GM23338 (cell line): ENCODE data around the gene OLFM1.

Experiments used
- CREB1 ChIP-seq: fragments of 250-450 bp; sonication (Bioruptor Pico); IDR thresholded peaks from 2 replicates; pipeline ENCODE4 v1.5.0; 2020; ENCODE audit warnings: low read depth, mild to moderate bottlenecking, moderate library complexity
- EZH2 ChIP-seq: fragments of 200-600 bp; sonication (generic); IDR thresholded peaks from one replicate; pipeline ENCODE4 v1.8.0; 2017; ENCODE audit warnings: antibody characterized with exemption, mild to moderate bottlenecking, low read depth; ENCODE audit not compliant: unreplicated experiment
- EZH2phosphoT487 ChIP-seq: fragments of 200-600 bp; sonication (generic); IDR thresholded peaks from one replicate; pipeline ENCODE4 v1.8.1; 2018; ENCODE audit warnings: antibody characterized with exemption; ENCODE audit not compliant: unreplicated experiment
- JUNB ChIP-seq: IDR thresholded peaks from one replicate; pipeline ENCODE4 v1.6.1; 2016; ENCODE audit warnings: antibody characterized with exemption; ENCODE audit not compliant: unreplicated experiment
- POLR2AphosphoS5 ChIP-seq: IDR thresholded peaks from 2 replicates; pipeline ENCODE4 v1.6.1; 2016; ENCODE audit warnings: antibody characterized with exemption, low read depth
- STAT1 ChIP-seq: IDR thresholded peaks from one replicate; pipeline ENCODE4 v1.6.1; 2016; ENCODE audit warnings: antibody characterized with exemption; ENCODE audit not compliant: unreplicated experiment
- ZNF114 ChIP-seq: fragments of 250-450 bp; sonication (Bioruptor Pico); IDR thresholded peaks from 2 replicates; pipeline ENCODE4 v1.5.0; 2020; ENCODE audit warnings: mild to moderate bottlenecking, moderate library complexity
- TF ChIP-seq, protein P1 (sequence below), 2 experiments: fragments of 200-600 bp in 1 of 2; sonication (generic) in 1 of 2; conservative IDR thresholded peaks; 2 replicates each; pipeline versions ENCODE4 v1.5.1 to v1.6.1; 2016 to 2017; ENCODE audit warnings: antibody characterized with exemption in 2 of 2, low read depth in 2 of 2, mild to moderate bottlenecking in 2 of 2, moderate library complexity in 1 of 2
- TF ChIP-seq, protein P2 (sequence below): IDR thresholded peaks from one replicate; pipeline ENCODE4 v1.6.1; 2018; ENCODE audit warnings: antibody characterized with exemption; ENCODE audit not compliant: unreplicated experiment
- TF ChIP-seq, protein P3 (sequence below): IDR thresholded peaks from 2 replicates; pipeline ENCODE4 v1.6.1; 2016; ENCODE audit warnings: antibody characterized with exemption

DNA sequence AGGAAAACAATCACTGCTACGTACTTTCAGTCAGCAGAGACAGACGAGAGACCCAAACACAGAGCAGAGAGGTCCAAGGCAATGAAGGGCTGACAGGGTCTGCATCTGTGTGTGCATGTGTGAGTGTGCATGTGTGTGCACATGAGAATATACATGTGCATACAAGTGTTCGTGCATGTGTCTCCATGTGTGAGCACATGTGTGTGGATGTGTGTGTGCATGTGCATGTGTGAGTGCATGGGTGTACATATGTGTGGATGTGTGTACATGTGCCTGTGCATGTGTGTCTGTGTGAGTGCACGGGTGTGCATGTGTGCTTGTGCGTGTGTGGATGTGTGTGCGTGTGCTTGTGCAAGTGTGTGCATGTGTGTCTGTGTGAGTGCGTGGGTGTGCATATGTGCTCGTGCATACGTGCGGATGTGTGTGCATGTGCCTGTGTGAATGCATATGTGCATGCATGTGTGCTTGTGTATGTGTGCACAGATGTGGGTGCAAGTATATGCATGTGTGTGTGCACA, 82.3 kb downstream of the OLFM1 start:
- TF ChIP-seq, protein P1, sequence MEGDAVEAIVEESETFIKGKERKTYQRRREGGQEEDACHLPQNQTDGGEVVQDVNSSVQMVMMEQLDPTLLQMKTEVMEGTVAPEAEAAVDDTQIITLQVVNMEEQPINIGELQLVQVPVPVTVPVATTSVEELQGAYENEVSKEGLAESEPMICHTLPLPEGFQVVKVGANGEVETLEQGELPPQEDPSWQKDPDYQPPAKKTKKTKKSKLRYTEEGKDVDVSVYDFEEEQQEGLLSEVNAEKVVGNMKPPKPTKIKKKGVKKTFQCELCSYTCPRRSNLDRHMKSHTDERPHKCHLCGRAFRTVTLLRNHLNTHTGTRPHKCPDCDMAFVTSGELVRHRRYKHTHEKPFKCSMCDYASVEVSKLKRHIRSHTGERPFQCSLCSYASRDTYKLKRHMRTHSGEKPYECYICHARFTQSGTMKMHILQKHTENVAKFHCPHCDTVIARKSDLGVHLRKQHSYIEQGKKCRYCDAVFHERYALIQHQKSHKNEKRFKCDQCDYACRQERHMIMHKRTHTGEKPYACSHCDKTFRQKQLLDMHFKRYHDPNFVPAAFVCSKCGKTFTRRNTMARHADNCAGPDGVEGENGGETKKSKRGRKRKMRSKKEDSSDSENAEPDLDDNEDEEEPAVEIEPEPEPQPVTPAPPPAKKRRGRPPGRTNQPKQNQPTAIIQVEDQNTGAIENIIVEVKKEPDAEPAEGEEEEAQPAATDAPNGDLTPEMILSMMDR (conservative IDR thresholded peaks at IDR 0.05; ENCODE audit: low read depth in 2 of 2), result no peak
- TF ChIP-seq EZH2 (no peak), POLR2AphosphoS5 (no peak), EZH2phosphoT487 (no peak), CREB1 (CRISPR knock-in tag) (no peak), JUNB (no peak), ZNF114 (CRISPR knock-in tag) (no peak), STAT1 (no peak)
- TF ChIP-seq, protein P2, sequence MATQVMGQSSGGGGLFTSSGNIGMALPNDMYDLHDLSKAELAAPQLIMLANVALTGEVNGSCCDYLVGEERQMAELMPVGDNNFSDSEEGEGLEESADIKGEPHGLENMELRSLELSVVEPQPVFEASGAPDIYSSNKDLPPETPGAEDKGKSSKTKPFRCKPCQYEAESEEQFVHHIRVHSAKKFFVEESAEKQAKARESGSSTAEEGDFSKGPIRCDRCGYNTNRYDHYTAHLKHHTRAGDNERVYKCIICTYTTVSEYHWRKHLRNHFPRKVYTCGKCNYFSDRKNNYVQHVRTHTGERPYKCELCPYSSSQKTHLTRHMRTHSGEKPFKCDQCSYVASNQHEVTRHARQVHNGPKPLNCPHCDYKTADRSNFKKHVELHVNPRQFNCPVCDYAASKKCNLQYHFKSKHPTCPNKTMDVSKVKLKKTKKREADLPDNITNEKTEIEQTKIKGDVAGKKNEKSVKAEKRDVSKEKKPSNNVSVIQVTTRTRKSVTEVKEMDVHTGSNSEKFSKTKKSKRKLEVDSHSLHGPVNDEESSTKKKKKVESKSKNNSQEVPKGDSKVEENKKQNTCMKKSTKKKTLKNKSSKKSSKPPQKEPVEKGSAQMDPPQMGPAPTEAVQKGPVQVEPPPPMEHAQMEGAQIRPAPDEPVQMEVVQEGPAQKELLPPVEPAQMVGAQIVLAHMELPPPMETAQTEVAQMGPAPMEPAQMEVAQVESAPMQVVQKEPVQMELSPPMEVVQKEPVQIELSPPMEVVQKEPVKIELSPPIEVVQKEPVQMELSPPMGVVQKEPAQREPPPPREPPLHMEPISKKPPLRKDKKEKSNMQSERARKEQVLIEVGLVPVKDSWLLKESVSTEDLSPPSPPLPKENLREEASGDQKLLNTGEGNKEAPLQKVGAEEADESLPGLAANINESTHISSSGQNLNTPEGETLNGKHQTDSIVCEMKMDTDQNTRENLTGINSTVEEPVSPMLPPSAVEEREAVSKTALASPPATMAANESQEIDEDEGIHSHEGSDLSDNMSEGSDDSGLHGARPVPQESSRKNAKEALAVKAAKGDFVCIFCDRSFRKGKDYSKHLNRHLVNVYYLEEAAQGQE, result no peak
- TF ChIP-seq, protein P3, sequence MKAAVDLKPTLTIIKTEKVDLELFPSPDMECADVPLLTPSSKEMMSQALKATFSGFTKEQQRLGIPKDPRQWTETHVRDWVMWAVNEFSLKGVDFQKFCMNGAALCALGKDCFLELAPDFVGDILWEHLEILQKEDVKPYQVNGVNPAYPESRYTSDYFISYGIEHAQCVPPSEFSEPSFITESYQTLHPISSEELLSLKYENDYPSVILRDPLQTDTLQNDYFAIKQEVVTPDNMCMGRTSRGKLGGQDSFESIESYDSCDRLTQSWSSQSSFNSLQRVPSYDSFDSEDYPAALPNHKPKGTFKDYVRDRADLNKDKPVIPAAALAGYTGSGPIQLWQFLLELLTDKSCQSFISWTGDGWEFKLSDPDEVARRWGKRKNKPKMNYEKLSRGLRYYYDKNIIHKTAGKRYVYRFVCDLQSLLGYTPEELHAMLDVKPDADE, result no peak
